ENCODE data around the gene DNAJC7. TPM values are rescaled to one million over a fixed set of nuclear protein-coding genes. Genes with fewer than 3 reads are reported as not detected.

Gene DNAJC7
- total and polyA plus RNA-seq, 9 of the 15 experiments (the other 6 are each of a cell fraction or from before 2014, with no cell fraction given): 85.8 to 262 (median 157) TPM

- TF ChIP-seq MGA (IDR thresholded peaks at IDR 0.05) (no peak; the same call in 1 of the 2 replicates), FOXJ3 (CRISPR knock-in tag; IDR thresholded peaks at IDR 0.05) (no peak), FOXP4 (CRISPR knock-in tag; IDR thresholded peaks at IDR 0.05; ENCODE audit: borderline replicate concordance) (no peak), SRF (CRISPR knock-in tag; IDR thresholded peaks at IDR 0.05) (peak in 1 of 2 experiments; percentile 81; a peak in 2 of 4 replicates), ZSCAN29 (IDR thresholded peaks at IDR 0.05) (no peak; the same call in 1 of the 2 replicates)
Observed at GRCh38 chr17:41930009-41930832, 87.0 kb downstream of the DNAJC7 start, which contains the start of gene ODAD4 (continued).
